Measurements from ENCODE around the gene WEE1. TPM values are rescaled to one million over a fixed set of nuclear protein-coding genes. Genes with fewer than 3 reads are reported as not detected.
"Not testable (repeated sequence)": the region's sequence is repeated elsewhere in the genome, so short reads cannot be mapped to it uniquely, and the experiment has no call there.

WEE1 gene
- total and polyA plus RNA-seq, 2 donors from 2014 or later, result 7.9 to 33.9 TPM

- intact Hi-C loops (cut with DNase I), result loop anchor here (10.0 kb wide), 1 partner anchor 128 kb away; no protein-coding TSS in a partner anchor
- no peak overlapping the region for H3K9ac ChIP-seq (ENCODE audit: low read length in 3 of 3)
- FAIRE-seq, result no peak
Measured at GRCh38 chr11:9616858-9617257, 43.4 kb downstream of the WEE1 start.

GRCh38 chr11:9617940-9618339 lies 44.5 kb downstream of the WEE1 start:
- FAIRE-seq, result no peak
- Histone ChIP-seq H3K9me3 (ENCODE audit: control insufficient read depth in 2 of 3, insufficient read depth in 1 of 3, low read length in 3 of 3) (no peaks in the 10 kb centered on the region), H3K27ac (ENCODE audit: low read depth in 2 of 2, low read length in 2 of 2) (no peak overlapping the region), H3K4me3 (ENCODE audit: low read length in 3 of 3) (no peak overlapping the region), H3K9ac (ENCODE audit: low read length in 3 of 3) (no peak overlapping the region), H3K27me3 (ENCODE audit: control insufficient read depth, insufficient read depth, low read length) (no peaks in the 10 kb centered on the region), H3K36me3 (ENCODE audit: control insufficient read depth in 2 of 3, insufficient read depth in 3 of 3, low read length in 3 of 3) (no peaks in the 10 kb centered on the region), H3K4me1 (ENCODE audit: control insufficient read depth in 2 of 3, insufficient read depth in 2 of 3, low read depth in 1 of 3, low read length in 3 of 3) (peaks cover 0 to 7% (median 5%) of the 10 kb centered on the region in 3 donors)
- intact Hi-C loops (cut with DNase I), result loop anchor here (10.0 kb wide), 1 partner anchor 127 kb away; no protein-coding TSS in a partner anchor
- no peak for TF ChIP-seq CTCF (IDR thresholded peaks at IDR 0.05; ENCODE audit: borderline replicate concordance, extremely low read depth, insufficient read depth)
- no peak for DNase-seq

More at GRCh38 chr11:9616858-9617257, 43.4 kb downstream of the WEE1 start:
- Histone ChIP-seq H3K4me3 (ENCODE audit: low read length in 3 of 3) (no peak overlapping the region), H3K9me3 (ENCODE audit: control insufficient read depth in 2 of 3, insufficient read depth in 1 of 3, low read length in 3 of 3) (no peaks in the 10 kb centered on the region), H3K4me1 (ENCODE audit: control insufficient read depth in 2 of 3, insufficient read depth in 2 of 3, low read depth in 1 of 3, low read length in 3 of 3) (peaks cover 2 to 8% (median 7%) of the 10 kb centered on the region in 3 donors), H3K27me3 (ENCODE audit: control insufficient read depth, insufficient read depth, low read length) (no peaks in the 10 kb centered on the region), H3K27ac (ENCODE audit: low read depth in 2 of 2, low read length in 2 of 2) (no peak overlapping the region), H3K36me3 (ENCODE audit: control insufficient read depth in 2 of 3, insufficient read depth in 3 of 3, low read length in 3 of 3) (no peaks in the 10 kb centered on the region)
- no peak for DNase-seq
- no peak for TF ChIP-seq CTCF (IDR thresholded peaks at IDR 0.05; ENCODE audit: borderline replicate concordance, extremely low read depth, insufficient read depth)

- no peak for TF ChIP-seq CTCF (IDR thresholded peaks at IDR 0.05; ENCODE audit: borderline replicate concordance, extremely low read depth, insufficient read depth)
- no peak overlapping the region for H3K9ac ChIP-seq (ENCODE audit: low read length in 3 of 3)
- intact Hi-C loops (cut with DNase I), result loop anchor here (10.0 kb wide), 1 partner anchor 126 kb away; no protein-coding TSS in a partner anchor
- FAIRE-seq, result no peak
- H3K4me3 ChIP-seq (ENCODE audit: low read length in 3 of 3), result no peak overlapping the region
- no peaks in the 10 kb centered on the region for H3K9me3 ChIP-seq (ENCODE audit: control insufficient read depth in 2 of 3, insufficient read depth in 1 of 3, low read length in 3 of 3)
- H3K36me3 ChIP-seq (ENCODE audit: control insufficient read depth in 2 of 3, insufficient read depth in 3 of 3, low read length in 3 of 3), result no peaks in the 10 kb centered on the region
- H3K4me1 ChIP-seq (ENCODE audit: control insufficient read depth in 2 of 3, insufficient read depth in 2 of 3, low read depth in 1 of 3, low read length in 3 of 3), result peaks cover 0 to 7% (median 2%) of the 10 kb centered on the region in 3 donors
- no peak for DNase-seq
- no peak overlapping the region for H3K27ac ChIP-seq (ENCODE audit: low read depth in 2 of 2, low read length in 2 of 2)
- H3K27me3 ChIP-seq (ENCODE audit: control insufficient read depth, insufficient read depth, low read length), result no peaks in the 10 kb centered on the region
Measured at GRCh38 chr11:9619004-9619403, 45.5 kb downstream of the WEE1 start.

GRCh38 chr11:9619971-9620370 lies 46.5 kb downstream of the WEE1 start:
- no peak overlapping the region for H3K4me3 ChIP-seq (ENCODE audit: low read length in 3 of 3)
- TF ChIP-seq CTCF (IDR thresholded peaks at IDR 0.05; ENCODE audit: borderline replicate concordance, extremely low read depth, insufficient read depth), result no peak
- FAIRE-seq (no peak), DNase-seq (no peak)
- no peaks in the 10 kb centered on the region for H3K36me3 ChIP-seq (ENCODE audit: control insufficient read depth in 2 of 3, insufficient read depth in 3 of 3, low read length in 3 of 3)
- H3K27ac ChIP-seq (ENCODE audit: low read depth in 2 of 2, low read length in 2 of 2), result no peak overlapping the region
- H3K9me3 ChIP-seq (ENCODE audit: control insufficient read depth in 2 of 3, insufficient read depth in 1 of 3, low read length in 3 of 3), result no peaks in the 10 kb centered on the region
- no peak overlapping the region for H3K9ac ChIP-seq (ENCODE audit: low read length in 3 of 3)
- intact Hi-C loops (cut with DNase I), result loop anchor here (10.0 kb wide), 1 partner anchor 125 kb away; no protein-coding TSS in a partner anchor
- no peaks in the 10 kb centered on the region for H3K27me3 ChIP-seq (ENCODE audit: control insufficient read depth, insufficient read depth, low read length)
- no peaks in the 10 kb centered on the region for H3K4me1 ChIP-seq (ENCODE audit: control insufficient read depth in 2 of 3, insufficient read depth in 2 of 3, low read depth in 1 of 3, low read length in 3 of 3)

GRCh38 chr11:9622353-9622752 lies 48.9 kb downstream of the WEE1 start:
- DNase-seq; H3K27ac ChIP-seq (ENCODE audit: low read depth in 2 of 2, low read length in 2 of 2); intact Hi-C loops (cut with DNase I): not testable (repeated sequence)

More at GRCh38 chr11:9622353-9622752, 48.9 kb downstream of the WEE1 start:
- not testable (repeated sequence) for H3K36me3 ChIP-seq (ENCODE audit: control insufficient read depth in 2 of 3, insufficient read depth in 3 of 3, low read length in 3 of 3); H3K27me3 ChIP-seq (ENCODE audit: control insufficient read depth, insufficient read depth, low read length); FAIRE-seq; H3K9ac ChIP-seq (ENCODE audit: low read length in 3 of 3); H3K4me1 ChIP-seq (ENCODE audit: control insufficient read depth in 2 of 3, insufficient read depth in 2 of 3, low read depth in 1 of 3, low read length in 3 of 3); H3K9me3 ChIP-seq (ENCODE audit: control insufficient read depth in 2 of 3, insufficient read depth in 1 of 3, low read length in 3 of 3); H3K4me3 ChIP-seq (ENCODE audit: low read length in 3 of 3)

Measured in kidney (tissue), 14 donors.